KMS-11 (cell line): ENCODE measurements around the gene CLPSL1.

Experiments
- H2AFZ ChIP-seq: fragments of 200-600 bp; sonication (generic); 2 replicates; pipeline ENCODE4 v1.6.1; 2016; ENCODE audit warnings: antibody characterized with exemption, mixed run types, low read depth
- H3K27ac ChIP-seq: fragments of 200-600 bp; sonication (generic); 2 replicates; pipeline ENCODE4 v1.6.1; 2016; ENCODE audit warnings: mild to moderate bottlenecking, mixed run types
- H3K27me3 ChIP-seq: fragments of 200-600 bp; sonication (generic); 2 replicates; pipeline ENCODE4 v1.6.1; 2017; ENCODE audit warnings: mild to moderate bottlenecking, low read depth, mixed run types, moderate library complexity; ENCODE audit not compliant: insufficient read depth
- H3K36me3 ChIP-seq: fragments of 200-600 bp; sonication (generic); 2 replicates; pipeline ENCODE4 v1.6.1; 2017; ENCODE audit warnings: mild to moderate bottlenecking, mixed run types; ENCODE audit not compliant: insufficient read depth
- H3K4me1 ChIP-seq: fragments of 200-600 bp; sonication (generic); 2 replicates; pipeline ENCODE4 v1.6.1; 2016; ENCODE audit warnings: mild to moderate bottlenecking, low read depth, mixed run types; ENCODE audit not compliant: poor library complexity, severe bottlenecking
- H3K4me2 ChIP-seq: fragments of 200-600 bp; sonication (generic); 2 replicates; pipeline ENCODE4 v1.7.0; 2016; ENCODE audit warnings: mild to moderate bottlenecking, mixed run types
- H3K4me3 ChIP-seq: fragments of 200-600 bp; sonication (generic); IDR thresholded peaks from 2 replicates; pipeline ENCODE4 v1.6.1; 2017; ENCODE audit warnings: low read depth, low read length, mixed read lengths; ENCODE audit not compliant: insufficient read depth
- H3K79me2 ChIP-seq: fragments of 200-600 bp; sonication (generic); 2 replicates; pipeline ENCODE4 v1.6.1; 2016; ENCODE audit warnings: low read depth, mixed run types; ENCODE audit not compliant: insufficient read depth
- H3K9ac ChIP-seq: fragments of 200-600 bp; sonication (generic); 2 replicates; pipeline ENCODE4 v1.6.1; 2016; ENCODE audit warnings: mild to moderate bottlenecking, mixed run types
- H4K20me1 ChIP-seq: fragments of 200-600 bp; sonication (generic); 2 replicates; pipeline ENCODE4 v1.6.1; 2016; ENCODE audit warnings: mild to moderate bottlenecking, mixed run types; ENCODE audit not compliant: insufficient read depth
- CTCF ChIP-seq: fragments of 200-600 bp; sonication (generic); conservative IDR thresholded peaks from 2 replicates; pipeline ENCODE4 v1.6.1; 2017; ENCODE audit warnings: low read depth, mild to moderate bottlenecking, antibody characterized with exemption, low read length, moderate library complexity, mixed read lengths

The CLPSL1 gene

GRCh38 chr6:35794536-35795452 is 14.0 kb downstream of the CLPSL1 start:
- Histone ChIP-seq H2AFZ (no peak overlapping the region), H3K4me2 (no peak overlapping the region), H3K4me3 (no peak overlapping the region), H4K20me1 (no peaks in the 10 kb centered on the region), H3K27me3 (no peaks in the 10 kb centered on the region), H3K27ac (no peak overlapping the region), H3K4me1 (no peaks in the 10 kb centered on the region), H3K79me2 (no peaks in the 10 kb centered on the region), H3K9ac (no peak overlapping the region), H3K36me3 (no peaks in the 10 kb centered on the region)
- no peak for TF ChIP-seq CTCF

- Histone ChIP-seq H3K27ac (no peak overlapping the region), H3K79me2 (no peaks in the 10 kb centered on the region), H3K27me3 (no peaks in the 10 kb centered on the region), H3K4me1 (no peaks in the 10 kb centered on the region), H3K4me2 (no peak overlapping the region), H3K36me3 (no peaks in the 10 kb centered on the region), H4K20me1 (no peaks in the 10 kb centered on the region), H3K9ac (no peak overlapping the region), H2AFZ (no peak overlapping the region), H3K4me3 (no peak overlapping the region)
- no peak for TF ChIP-seq CTCF
These were observed 14.7 kb downstream of the CLPSL1 start for GRCh38 chr6:35795453-35796071.

GRCh38 chr6:35796236-35796635 is 15.4 kb downstream of the CLPSL1 start:
- H2AFZ ChIP-seq = no peak overlapping the region
- no peak overlapping the region for H3K4me2 ChIP-seq
- H3K36me3 ChIP-seq = no peaks in the 10 kb centered on the region
- no peaks in the 10 kb centered on the region for H3K4me1 ChIP-seq
- no peak overlapping the region for H3K9ac ChIP-seq
- no peak overlapping the region for H3K4me3 ChIP-seq
- no peaks in the 10 kb centered on the region for H4K20me1 ChIP-seq
- no peaks in the 10 kb centered on the region for H3K79me2 ChIP-seq
- no peak for TF ChIP-seq CTCF
- H3K27me3 ChIP-seq = no peaks in the 10 kb centered on the region
- no peak overlapping the region for H3K27ac ChIP-seq

- Histone ChIP-seq H3K79me2 (no peaks in the 10 kb centered on the region), H3K27me3 (no peaks in the 10 kb centered on the region), H3K27ac (no peak overlapping the region), H3K4me2 (no peak overlapping the region), H3K9ac (no peak overlapping the region), H3K4me3 (no peak overlapping the region), H3K4me1 (no peaks in the 10 kb centered on the region), H2AFZ (no peak overlapping the region), H3K36me3 (no peaks in the 10 kb centered on the region), H4K20me1 (no peaks in the 10 kb centered on the region)
- no peak for TF ChIP-seq CTCF
These were observed 17.2 kb downstream of the CLPSL1 start for GRCh38 chr6:35797837-35798526.
